Cortex of kidney (tissue), 1 donor: ENCODE results near the gene ERI3.
"Not testable (repeated sequence)": the region's sequence is repeated elsewhere in the genome, so short reads cannot be mapped to it uniquely, and the experiment has no call there.

ENCODE experiments used
- DNase-seq: peaks from one replicate; lab custom pipeline; 2025; lab: John Stamatoyannopoulos, UW

ERI3 gene

GRCh38 chr1:44235808-44236207, 119.2 kb downstream of the ERI3 start:
- DNase-seq, result no peak

- DNase-seq, result no peak
These were observed 121.5 kb downstream of the ERI3 start for GRCh38 chr1:44233593-44233992.

DNA sequence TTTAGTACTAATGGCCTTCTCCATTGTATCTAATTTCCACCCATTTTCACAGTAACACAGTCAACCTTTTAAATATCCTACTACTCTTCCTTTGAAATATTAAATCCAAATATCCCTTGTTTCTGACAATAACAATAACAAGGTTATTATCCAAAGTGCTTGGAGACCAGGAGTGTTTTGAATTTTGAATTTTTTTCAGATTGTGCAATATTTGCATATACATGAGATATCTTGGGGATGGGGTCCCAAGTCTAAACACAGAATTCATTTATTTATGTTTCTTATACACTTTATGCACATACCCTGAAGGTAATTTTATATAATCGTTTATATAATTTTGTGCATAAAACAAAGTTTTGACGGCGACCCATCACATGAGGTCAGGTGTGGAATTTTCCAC, 124.3 kb downstream of the ERI3 start:
- no peak for DNase-seq

DNA sequence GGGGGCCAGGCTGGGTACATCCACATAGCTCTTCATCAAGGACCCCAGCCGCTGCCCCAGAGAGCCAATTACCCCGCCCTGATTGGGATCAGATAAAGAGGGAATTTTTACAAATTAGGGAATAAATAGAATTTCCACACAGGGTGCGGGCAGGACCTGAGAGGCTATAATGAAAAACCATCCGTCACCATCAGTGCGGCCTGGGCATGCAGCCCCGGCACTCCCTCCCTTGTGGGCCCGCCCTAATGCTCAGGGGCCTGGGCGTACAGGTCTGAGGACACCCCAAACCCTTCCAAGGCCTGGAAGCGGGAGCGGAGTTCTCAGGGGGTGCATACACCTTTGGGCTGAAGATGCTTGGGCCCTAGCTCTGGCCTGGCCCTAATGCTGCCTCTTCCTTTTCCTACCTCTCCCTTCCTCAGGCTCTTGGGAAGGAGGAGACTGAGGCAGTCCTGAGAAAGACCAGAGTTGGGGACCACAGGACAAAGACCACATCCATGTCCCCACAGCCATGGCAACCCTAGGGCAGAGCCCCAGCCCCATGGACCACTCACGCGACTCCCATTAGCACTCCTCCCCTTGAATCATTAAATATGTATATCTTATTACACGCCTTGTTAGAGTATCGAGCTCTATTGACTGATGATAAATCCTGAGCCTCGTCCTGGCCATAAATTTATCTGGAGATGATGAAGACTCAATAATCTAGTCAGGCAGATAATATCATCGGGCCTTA, 125.5 kb downstream of the ERI3 start:
- DNase-seq, result no peak

- no peak for DNase-seq
These were observed 126.8 kb downstream of the ERI3 start for GRCh38 chr1:44228218-44228617.

GRCh38 chr1:44227211-44227610, 127.8 kb downstream of the ERI3 start:
- DNase-seq, result no peak

DNA sequence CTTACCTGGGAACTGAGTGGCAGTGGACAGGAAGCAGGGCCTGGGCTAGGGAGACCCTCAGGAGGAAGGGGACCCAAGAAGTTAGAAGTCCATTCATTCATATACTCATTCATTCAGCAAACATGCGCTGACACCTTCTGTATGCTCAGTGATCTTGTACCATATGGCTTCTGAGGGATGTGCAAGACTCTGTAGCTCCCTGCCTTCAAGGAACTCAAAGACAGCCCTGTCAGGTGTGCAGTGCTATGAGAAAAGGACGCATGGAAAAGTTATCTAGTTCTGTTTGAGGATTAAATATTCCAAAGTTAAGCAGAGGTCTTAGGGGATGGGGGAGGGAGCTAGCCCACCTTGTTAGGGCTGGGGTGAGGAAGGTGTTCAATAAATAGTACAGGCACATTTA, 129.3 kb downstream of the ERI3 start:
- no peak for DNase-seq

- DNase-seq, result no peak
These were observed 131.9 kb downstream of the ERI3 start for GRCh38 chr1:44223187-44223610.

DNA sequence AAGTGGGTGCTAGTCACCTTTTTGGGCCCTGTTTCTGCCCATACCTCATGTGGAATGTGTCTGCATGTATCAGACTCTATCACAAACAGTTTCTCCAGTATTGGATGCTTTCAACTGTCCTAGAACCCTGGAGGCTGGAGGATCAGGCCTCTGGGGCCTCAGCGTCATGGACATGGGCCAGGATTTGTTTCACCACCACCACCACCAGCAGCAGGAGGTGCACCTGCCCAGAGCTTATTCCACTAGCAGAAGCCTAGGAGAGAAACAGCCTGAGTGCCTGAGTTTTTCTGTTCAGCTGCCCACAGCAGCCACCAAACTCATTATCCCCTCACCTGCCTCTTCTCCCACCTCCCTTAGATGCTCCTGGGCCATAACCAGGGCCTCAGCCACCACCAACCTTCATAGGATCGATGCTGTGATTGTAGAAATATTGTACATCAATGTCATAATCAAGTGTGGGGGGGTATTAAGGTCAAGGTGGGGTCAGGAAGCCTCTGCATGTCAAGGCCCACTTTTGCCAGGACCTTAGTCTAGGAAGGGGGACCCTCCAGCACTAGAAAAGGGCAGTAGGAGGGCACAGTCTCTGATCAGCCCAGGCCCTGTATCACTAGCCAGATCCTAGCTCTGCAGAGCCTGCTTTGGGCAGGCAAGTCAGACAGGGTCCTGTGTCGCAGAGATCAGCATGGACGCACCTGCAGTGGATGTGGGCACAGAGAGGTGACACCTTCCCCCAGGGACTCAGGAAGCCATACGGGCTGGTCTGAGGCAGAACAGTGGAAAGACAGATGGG, 132.5 kb downstream of the ERI3 start:
- no peak for DNase-seq

DNA sequence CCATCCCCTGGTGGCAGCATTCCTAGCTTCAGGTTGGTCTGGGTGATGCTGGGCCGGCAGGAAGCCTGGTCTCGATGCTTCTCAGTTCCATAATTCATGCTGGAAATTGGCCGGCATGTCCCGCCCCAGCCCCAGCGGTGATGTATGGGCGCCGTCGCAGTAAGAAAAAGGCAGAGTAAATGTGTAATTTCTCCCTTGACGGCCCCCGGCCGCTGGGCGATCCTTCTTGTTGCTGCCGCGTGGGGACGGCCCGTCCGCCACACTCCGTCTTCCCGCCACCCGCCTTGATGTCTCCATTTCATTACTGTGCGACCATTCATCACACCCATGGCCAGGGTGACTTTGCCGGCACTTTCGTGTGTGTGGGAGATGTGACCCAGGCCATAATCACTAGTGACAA, 133.3 kb downstream of the ERI3 start:
- no peak for DNase-seq

DNA sequence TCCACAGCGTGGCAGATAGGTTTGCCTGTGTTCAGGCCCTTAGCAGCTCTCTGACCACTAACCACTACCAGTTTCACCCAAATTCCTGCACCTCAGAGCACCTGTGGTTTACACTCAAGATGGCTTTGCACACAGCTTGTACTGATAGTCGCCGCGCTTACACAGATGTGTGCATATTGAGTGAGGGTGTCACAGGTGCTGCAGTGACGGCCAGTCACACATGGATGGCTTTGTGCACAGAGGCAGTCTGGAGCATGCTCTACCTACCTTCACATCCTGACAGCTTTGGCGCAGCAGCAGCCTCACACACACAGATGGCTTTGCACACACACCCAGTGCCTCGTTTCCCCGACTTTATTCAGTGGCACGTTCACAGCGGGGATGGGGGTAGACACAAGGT, 134.3 kb downstream of the ERI3 start:
- no peak for DNase-seq

GRCh38 chr1:44220001-44220751, 134.9 kb downstream of the ERI3 start:
- DNase-seq, result no peak

GRCh38 chr1:44219301-44219626, 135.8 kb downstream of the ERI3 start:
- no peak for DNase-seq

- DNase-seq, result no peak
These were observed 136.4 kb downstream of the ERI3 start for GRCh38 chr1:44218503-44219300.

GRCh38 chr1:44217809-44218410, 137.1 kb downstream of the ERI3 start:
- no peak for DNase-seq

DNA sequence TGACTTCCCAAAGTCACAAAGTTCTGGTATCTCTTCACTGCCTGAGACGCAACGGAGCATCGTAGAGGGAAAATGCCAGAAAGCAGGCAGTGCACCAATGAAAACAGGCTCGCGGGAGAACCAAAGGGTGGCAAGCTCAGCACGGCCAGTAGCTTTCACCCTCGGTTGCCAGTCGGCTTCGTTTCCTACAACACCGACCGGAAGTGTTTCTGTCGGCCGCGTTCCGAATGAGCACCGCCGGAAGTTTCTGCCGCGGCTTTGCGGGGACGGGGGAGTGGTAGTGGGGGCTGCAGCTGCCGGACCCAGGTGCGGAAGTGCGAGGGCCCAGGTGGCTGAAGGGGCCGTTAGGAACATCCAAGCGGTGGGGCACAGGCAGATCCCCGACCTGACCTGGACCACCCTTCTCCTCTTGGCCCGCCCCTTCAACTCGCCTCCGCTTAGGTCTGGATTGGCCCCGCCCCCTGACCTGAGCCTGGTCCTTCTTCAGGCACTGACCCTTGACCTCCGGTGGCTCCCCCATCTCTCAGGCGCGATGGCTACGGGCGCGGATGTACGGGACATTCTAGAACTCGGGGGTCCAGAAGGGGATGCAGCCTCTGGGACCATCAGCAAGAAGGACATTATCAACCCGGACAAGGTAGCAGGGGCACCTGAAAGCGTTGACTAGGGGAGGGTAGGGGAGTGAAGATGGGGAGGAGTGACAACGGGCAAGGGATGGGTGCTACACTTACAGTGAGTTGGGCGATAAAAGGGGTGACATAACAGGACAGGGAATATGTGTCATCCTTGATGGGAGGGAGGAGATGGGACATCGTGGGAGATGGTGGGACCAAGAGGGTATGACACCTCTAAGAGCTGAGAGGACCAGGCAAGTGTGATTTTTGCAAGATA, 141.6 kb downstream of the ERI3 start, which contains the start of gene DMAP1:
Gene DMAP1, plus strand, starts transcription at position 250 of the 891 bp plus-strand sequence. Its CDS starts 283 bp downstream, at position 533.
- DNase-seq, result no peak

DNA sequence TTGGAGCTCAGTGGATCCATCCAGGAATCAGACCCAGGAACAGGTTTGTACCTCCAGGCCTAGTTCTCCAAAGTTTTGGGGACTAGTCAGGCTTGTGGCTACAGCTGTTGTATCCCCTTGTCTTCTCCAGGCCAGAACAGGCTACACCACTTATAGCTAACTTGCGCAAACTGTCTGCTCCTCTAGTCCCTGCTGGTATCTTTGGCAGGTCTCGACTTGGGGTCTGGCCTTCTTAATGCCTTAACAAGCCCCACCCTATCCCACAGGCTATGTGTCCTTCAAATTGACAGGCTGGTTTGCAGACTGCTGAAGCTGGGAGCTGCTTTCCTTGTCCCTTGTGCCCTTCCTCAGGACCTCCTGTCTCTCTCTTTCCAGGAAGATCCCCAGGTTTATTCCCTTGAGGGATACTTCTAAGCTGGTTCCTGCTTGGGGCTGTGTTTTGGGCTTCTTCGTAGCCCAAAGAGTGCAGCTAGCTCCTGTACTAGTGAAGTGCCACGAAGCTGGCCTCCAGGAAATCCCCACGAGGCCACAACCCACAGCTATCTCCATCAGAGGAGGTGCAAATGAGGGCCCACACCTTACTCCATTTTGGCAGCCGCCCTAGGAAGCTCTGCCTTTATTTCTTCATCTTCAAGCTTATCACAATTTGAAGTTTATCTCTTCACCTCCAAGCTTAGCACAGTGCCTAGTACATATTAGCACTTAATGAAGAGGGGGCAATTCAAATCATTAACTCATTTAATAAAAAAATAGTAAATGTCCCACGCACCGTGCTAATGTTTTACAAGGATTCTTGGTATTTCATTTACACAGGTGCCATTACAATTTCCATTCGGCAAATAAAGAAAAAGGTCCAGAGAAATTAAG, 142.5 kb downstream of the ERI3 start:
- no peak for DNase-seq

DNA sequence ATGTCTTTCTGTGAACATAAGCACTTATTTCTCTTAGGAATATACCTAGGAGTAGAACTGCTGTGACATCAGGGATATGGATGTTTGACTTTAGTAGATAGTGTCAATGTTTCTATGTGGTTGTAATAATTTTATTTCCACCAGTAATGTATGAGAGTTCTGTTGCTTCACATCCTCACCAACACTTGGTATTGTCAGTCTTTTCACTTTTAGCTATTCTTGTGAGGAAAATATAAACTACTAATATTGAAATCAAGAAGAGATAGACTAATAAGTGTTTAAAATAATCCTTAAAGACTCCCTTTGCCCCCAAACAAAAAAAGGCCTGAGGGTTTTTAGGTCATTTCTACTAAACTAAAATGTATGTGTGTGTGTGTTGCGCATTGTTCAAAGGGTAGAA, 144.5 kb downstream of the ERI3 start:
- no peak for DNase-seq

DNA sequence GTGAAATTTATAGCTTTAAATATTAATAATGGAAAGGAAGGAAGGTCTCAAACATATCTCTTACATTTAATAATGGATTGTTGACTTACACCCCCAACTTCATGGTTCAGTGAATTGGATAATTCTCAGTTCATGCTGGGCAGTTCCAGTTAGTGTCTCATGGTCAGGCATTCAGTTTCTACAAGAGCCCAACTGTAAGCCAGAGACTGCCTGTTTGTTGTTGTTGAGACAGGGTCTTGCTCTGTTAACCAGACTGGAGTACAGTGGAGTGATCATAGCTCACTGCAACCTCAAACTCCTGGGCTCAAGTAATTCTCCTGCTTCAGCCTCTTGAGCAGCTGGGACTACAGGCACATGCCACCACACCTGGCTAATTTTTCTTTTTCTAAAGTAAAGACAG, 146.8 kb downstream of the ERI3 start:
- DNase-seq, result no peak

- DNase-seq, result not testable (repeated sequence)
These were observed 148.5 kb downstream of the ERI3 start for GRCh38 chr1:44206545-44206944.
